DMS 273 treated with DMSO at 0.1 percent for 48 hours (cell line): Measurements from ENCODE around the gene IWS1.
A peak's percentile ranks its signal among the peaks of the same experiment; 100 is the strongest.
"Not testable (repeated sequence)": the region's sequence is repeated elsewhere in the genome, so short reads cannot be mapped to it uniquely, and the experiment has no call there.

Experiments used
- DNase-seq: peaks from one replicate; lab custom pipeline; 2025; lab: John Stamatoyannopoulos, UW

The IWS1 gene

GRCh38 chr2:127560931-127561280, 34.6 kb upstream of the IWS1 start:
- DNase-seq: no peak

GRCh38 chr2:127560201-127560930, 34.1 kb upstream of the IWS1 start:
- DNase-seq: no peak

GRCh38 chr2:127559454-127559853, 33.2 kb upstream of the IWS1 start:
- no peak for DNase-seq

- no peak for DNase-seq
These were observed 32.6 kb upstream of the IWS1 start for GRCh38 chr2:127558911-127559310.

- no peak for DNase-seq
These were observed 26.6 kb upstream of the IWS1 start for GRCh38 chr2:127552846-127553245.

GRCh38 chr2:127552336-127552735, 26.0 kb upstream of the IWS1 start:
- no peak for DNase-seq

- DNase-seq: no peak
These were observed 25.1 kb upstream of the IWS1 start for GRCh38 chr2:127551221-127551930.

GRCh38 chr2:127546797-127547196, 20.5 kb upstream of the IWS1 start:
- no peak for DNase-seq

- no peak for DNase-seq
These were observed 19.5 kb upstream of the IWS1 start for GRCh38 chr2:127545796-127546195.

- DNase-seq: no peak
These were observed 18.9 kb upstream of the IWS1 start for GRCh38 chr2:127545189-127545588.

GRCh38 chr2:127543013-127543501, 16.8 kb upstream of the IWS1 start:
- not testable (repeated sequence) for DNase-seq

- peak; percentile 65 for DNase-seq
These were observed 15.9 kb upstream of the IWS1 start for GRCh38 chr2:127542231-127542630.

- DNase-seq: no peak
These were observed 15.5 kb upstream of the IWS1 start for GRCh38 chr2:127541809-127542208.

- DNase-seq: no peak
These were observed 11.4 kb upstream of the IWS1 start for GRCh38 chr2:127537644-127538043.

- DNase-seq: no peak
These were observed 10.6 kb upstream of the IWS1 start for GRCh38 chr2:127536707-127537541.

GRCh38 chr2:127535918-127536317, 9.6 kb upstream of the IWS1 start:
- no peak for DNase-seq

GRCh38 chr2:127535422-127535901, 9.2 kb upstream of the IWS1 start, which contains the start of gene MYO7B:
TSS of gene MYO7B (plus strand) at chr2:127535683. CDS start at chr2:127559723, 24,040 bp downstream.
- DNase-seq: no peak

GRCh38 chr2:127532296-127532695, 6.0 kb upstream of the IWS1 start:
- no peak for DNase-seq

- DNase-seq: no peak
These were observed 4.9 kb upstream of the IWS1 start for GRCh38 chr2:127531221-127531648.

GRCh38 chr2:127530245-127531140, 4.2 kb upstream of the IWS1 start:
- DNase-seq: no peak

- DNase-seq: not testable (repeated sequence)
These were observed 3.1 kb upstream of the IWS1 start for GRCh38 chr2:127529416-127529815.
